ENCODE data around the gene NINL.
"Not testable (repeated sequence)": the region's sequence is repeated elsewhere in the genome, so short reads cannot be mapped to it uniquely, and the experiment has no call there.

NINL gene

GRCh38 chr20:25550645-25551337 lies 34.5 kb downstream of the NINL start:
- not testable (repeated sequence) for DNase-seq

GRCh38 chr20:25549843-25550477 lies 35.4 kb downstream of the NINL start:
- no peak for DNase-seq

DNA sequence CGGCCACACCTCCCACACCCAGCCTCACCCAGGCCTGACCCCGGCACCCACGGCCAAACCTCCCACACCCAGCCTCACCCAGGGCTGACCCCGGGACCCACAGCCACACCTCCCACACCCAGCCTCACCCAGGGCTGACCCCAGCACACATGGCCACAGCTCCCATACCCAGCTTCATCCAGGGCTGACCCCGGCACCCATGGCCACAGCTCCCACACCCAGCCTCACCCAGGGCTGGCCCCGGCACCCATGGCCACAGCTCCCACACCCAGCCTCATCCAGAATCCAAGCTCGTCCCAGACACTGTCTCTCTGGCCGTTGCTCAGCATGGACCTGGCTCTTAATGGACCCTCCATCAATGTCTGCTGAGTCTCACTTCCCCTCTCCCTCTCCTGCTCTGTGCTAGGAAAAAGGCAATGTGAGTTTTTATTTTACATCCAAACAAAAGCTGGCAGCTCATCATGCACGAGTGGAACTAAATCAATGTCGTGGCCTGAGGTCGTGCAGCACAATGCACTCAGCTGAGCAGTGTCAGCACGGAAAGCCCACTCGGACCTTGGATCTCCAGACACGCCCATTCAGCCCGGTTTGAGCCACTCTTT lies 36.1 kb downstream of the NINL start:
- no peak for DNase-seq

- DNase-seq: no peak
Measured at GRCh38 chr20:25548613-25549086, 36.7 kb downstream of the NINL start.

- DNase-seq: no peak
Measured at GRCh38 chr20:25547999-25548398, 37.3 kb downstream of the NINL start.

DNA sequence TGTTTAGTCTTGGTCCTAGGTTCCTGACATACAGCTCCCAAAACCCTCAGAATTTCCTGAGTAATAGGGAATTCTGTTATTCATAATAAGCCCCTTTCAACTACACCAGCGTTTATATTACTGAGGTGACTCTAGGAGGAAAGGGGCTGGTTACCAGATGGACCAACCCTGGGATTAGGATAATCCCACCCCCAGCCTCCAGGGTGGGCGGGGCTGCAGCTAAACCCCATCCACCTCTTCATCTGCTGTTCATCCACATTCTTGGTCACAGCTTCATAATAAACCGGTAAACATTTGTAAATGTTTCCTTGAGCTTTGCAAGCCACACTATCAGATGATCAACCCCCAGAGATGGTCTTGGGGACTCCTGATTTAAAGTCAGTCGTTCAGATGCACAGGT lies 38.3 kb downstream of the NINL start:
- DNase-seq: no peak

DNA sequence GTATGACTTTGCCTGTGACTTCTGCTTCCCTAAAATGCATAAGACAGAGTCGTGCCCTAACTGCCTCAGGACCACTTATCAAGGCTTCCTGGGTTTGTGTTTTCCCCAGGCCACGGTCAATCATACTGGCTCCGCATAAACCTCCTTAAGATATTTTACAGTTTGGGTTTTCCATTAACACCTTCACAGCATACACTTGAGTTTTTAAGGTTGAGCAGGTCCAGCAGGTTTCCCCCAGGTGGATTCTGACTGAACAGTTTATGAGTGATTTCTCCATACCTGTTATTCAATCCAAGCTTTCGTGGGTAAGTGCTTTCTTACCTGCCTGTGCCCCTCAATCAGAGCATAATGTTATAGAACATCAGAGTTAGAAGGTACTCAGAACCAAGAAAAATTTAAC lies 39.3 kb downstream of the NINL start:
- DNase-seq: no peak

DNA sequence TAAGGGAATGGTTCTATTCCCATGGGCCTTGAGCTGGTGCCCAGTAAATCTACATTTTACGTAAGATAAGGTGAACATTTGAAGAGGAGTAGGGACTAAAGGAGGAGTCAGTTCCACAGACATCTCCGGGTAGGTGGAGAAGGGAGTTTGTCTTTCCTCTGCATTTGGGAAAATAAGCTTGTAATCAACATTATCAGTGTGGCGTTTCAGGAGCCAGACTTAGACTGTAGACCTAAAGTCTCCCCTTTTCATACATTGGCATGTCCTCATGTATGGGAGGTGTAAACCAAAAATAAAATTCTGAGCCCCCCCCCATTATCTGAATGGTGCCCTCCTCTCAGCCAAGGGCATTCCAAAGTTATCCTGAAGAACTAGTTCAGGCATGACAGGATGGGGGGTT lies 40.2 kb downstream of the NINL start:
- no peak for DNase-seq

- no peak for DNase-seq
Measured at GRCh38 chr20:25544734-25545133, 40.6 kb downstream of the NINL start.

GRCh38 chr20:25544311-25544710 lies 41.0 kb downstream of the NINL start:
- DNase-seq: no peak

GRCh38 chr20:25543068-25543467 lies 42.3 kb downstream of the NINL start:
- no peak for DNase-seq

DNA sequence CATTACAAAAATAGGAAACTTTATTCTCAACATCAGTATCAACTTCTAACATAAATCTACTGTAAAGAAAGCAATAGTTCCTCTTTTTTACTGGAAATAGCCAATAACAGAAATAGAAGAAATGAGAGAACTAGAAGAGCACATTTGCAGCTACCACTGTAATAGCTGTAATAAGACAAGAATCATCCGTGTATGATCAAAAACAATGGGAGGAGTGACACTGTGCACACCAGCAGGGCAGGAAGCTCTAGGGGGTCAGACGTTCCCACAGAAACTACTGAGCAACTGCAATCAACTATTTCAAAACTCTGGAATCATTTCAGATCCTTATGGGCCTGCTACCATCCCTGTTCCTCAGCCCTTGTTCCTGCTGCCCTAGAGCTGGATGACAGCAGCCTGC lies 43.7 kb downstream of the NINL start:
- no peak for DNase-seq

- no peak for DNase-seq
Measured at GRCh38 chr20:25539742-25540672, 45.3 kb downstream of the NINL start.

- no peak for DNase-seq
Measured at GRCh38 chr20:25538838-25539665, 46.3 kb downstream of the NINL start.

DNA sequence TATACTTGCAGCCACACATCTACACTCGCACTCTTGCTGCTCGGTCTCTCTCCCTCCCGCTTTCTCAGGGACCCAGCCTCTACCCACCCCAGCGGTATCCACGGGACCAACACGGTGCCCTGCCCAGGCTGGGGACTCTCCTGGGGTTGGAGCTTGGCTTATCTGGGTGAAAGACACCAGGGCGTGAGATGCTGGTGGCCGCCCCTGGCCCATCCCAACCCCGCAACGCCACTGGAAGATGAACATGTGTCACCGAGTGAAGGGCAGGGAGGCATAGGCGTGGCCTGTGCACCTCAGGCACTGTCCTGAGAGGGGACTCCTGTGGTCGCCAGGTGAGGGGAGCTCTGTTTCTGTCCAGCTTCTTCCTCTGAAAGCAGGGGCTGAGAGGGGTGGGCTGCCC lies 47.4 kb downstream of the NINL start:
- no peak for DNase-seq

DNA sequence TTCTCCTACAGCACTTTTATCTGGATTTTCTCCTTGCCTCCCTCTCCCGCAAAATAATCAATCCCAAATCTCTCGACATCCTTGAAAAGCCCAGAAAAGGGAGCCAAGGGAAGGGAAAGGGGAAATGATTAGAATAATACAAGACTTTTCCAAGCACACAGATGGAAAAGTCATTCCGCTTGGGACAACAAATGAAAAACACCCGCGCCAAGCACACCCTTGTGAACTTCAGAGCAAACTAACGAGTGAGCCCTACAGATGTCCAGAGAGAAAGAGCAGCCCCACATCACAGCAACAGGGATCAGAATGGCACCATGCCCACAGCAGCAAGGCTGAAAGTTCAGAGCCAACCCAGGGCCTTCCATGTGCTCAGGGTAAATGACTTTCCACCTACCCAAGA lies 49.6 kb downstream of the NINL start:
- DNase-seq: no peak

DNA sequence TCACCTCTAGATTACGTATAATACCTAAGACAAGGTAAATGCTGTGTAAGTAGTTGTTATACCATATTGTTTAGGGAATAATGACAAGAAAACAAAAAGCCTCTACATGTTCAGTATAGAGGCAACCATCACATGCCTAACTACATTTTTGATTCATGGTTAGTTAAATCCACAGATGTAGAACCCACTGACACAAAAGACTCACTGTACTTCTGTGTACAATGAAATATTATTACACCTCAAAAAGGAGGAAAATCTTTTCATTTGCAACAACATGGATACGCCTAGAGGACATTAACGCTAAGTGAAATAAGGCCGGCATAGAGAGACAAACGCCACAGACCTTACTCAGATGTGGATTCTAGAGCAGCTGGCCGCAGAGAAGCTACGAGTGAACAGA lies 50.5 kb downstream of the NINL start:
- DNase-seq: no peak

DNA sequence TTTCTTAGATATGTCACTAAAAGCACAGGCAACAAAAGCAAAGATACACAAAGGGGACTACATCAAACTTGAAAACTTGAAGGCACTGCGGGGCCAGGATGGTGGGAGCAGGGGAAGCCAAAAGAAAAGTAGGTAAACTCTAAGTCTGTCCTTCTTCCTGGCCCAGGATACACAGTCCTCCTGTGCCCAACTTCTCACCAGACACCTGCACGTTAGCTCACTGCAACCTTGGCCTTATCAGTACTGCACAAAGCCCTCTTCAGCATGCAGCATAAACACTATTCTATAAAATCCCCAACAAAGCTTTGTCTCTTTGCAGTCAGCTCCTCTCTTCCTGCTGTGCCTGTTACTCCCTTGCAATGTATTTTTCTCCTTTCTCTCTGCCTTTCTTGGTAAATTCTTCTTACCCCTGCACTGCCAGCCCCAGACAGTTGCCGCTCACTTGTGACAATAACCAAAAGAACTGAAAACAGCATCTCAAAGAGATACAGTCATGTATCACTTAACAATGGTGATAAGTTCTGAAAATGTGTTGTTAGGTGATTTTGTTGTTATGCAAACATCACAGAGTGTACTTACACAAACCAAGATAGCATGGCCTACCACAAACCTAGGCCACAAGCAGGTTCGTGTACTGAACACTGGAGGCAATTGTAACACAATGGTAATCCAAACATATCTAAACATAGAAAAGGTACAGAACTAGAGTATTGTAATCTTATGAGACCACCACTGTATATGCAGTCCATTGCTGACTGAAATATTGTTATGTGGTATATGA lies 51.2 kb downstream of the NINL start:
- no peak for DNase-seq

GRCh38 chr20:25532971-25533391 lies 52.4 kb downstream of the NINL start:
- no peak for DNase-seq

- no peak for DNase-seq
Measured at GRCh38 chr20:25532015-25532751, 53.1 kb downstream of the NINL start.

Measured in activated gamma-delta T cell treated with Interleukin-2 at 50 U/mL for 16 hours (primary cell).